ENCODE data around the gene SKOR2. TPM values are rescaled to one million over a fixed set of nuclear protein-coding genes. Genes with fewer than 3 reads are reported as not detected.
"Not testable (repeated sequence)": the region's sequence is repeated elsewhere in the genome, so short reads cannot be mapped to it uniquely, and the experiment has no call there.

Gene SKOR2
- total and polyA plus RNA-seq, 2 donors (not counting 1 experiment from before 2014, with no cell fraction given) = not detected

DNA sequence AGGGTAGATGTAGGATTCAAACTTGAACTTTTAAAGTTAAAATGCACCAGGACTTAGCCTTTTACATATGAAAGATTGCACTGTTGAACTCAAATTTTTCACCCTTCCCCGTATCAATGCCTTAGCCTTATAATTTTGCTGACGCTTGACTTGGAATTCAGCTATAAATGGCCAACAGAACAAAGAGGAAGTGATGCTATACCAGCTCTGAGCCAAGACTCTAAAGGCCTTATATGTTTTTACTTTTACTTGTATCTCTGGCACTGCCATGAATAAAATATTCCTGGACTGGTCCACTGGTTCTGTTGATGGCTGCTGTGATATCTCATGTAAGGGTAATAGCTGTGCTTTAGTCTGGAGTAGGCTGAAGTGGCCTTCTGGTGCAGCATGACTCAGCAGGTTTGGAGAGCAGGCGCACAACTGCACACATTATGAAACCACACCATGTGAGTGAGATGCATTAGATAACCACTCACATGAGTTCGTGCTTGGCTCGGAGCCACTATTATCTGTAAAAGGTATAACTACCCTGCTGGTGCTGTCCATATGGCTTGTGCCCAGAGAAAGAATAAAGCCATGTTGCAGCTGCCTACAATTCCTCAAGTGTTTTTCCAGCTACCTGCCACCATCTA, 66.9 kb downstream of the SKOR2 start:
- peaks cover 24% of the 10 kb centered on the region for H3K27me3 Mint-ChIP-seq

GRCh38 chr18:47182156-47182555, 69.3 kb downstream of the SKOR2 start:
- CTCF ChIA-PET; POLR2A ChIA-PET; H3K4me1 Mint-ChIP-seq; intact Hi-C loops (cut with micrococcal nuclease); H3K4me3 Mint-ChIP-seq; DNase-seq; H3K79me2 ChIP-seq (ENCODE audit: control insufficient read depth, insufficient read depth, low read length); H3K27ac Mint-ChIP-seq; H3K4me2 ChIP-seq (replicated peaks; ENCODE audit: low read depth, low read length, poor library complexity, severe bottlenecking); H3K4me3 ChIP-seq (ENCODE audit: control extremely low read depth in 1 of 5, extremely low read depth in 1 of 5, insufficient read depth in 1 of 5, low read depth in 2 of 5, low read length in 4 of 5); H2AFZ ChIP-seq (ENCODE audit: insufficient read depth, low read depth, low read length, poor library complexity, severe bottlenecking); ATAC-seq (ENCODE audit: low read depth); H3K9ac ChIP-seq (ENCODE audit: low read length); H3K27me3 ChIP-seq (replicated peaks in 1 of 4; ENCODE audit: control extremely low read depth in 1 of 4, control insufficient read depth in 3 of 4, insufficient read depth in 4 of 4, low read length in 3 of 4); H3K27ac ChIP-seq (ENCODE audit: low read length in 2 of 2); H4K20me1 ChIP-seq (ENCODE audit: control insufficient read depth, insufficient read depth, low read length, poor library complexity, severe bottlenecking); H3K4me1 ChIP-seq (ENCODE audit: control insufficient read depth in 2 of 2, insufficient read depth in 2 of 2, low read length in 2 of 2); H3K36me3 ChIP-seq (replicated peaks in 1 of 2; ENCODE audit: control extremely low read depth in 1 of 2, control insufficient read depth in 1 of 2, extremely low read depth in 1 of 2, insufficient read depth in 2 of 2, low read length in 1 of 2): not testable (repeated sequence)
- H3K27me3 Mint-ChIP-seq = peaks cover 18% of the 10 kb centered on the region
- peaks cover 0 to 19% (median 17%) of the 10 kb centered on the region in 3 donors for H3K9me3 ChIP-seq (ENCODE audit: control extremely low read depth in 1 of 3, control insufficient read depth in 2 of 3, insufficient read depth in 1 of 3, low read length in 2 of 3)
- WGBS (ENCODE audit: insufficient coverage) = 69% methylated on average over 4 of the region's 5 CpGs
- H3K9me3 Mint-ChIP-seq (ENCODE audit: insufficient read depth) = peaks cover 14% of the 10 kb centered on the region

More for the DNA sequence above, 66.9 kb downstream of the SKOR2 start:
- Mint-ChIP-seq H3K4me3 (no peak overlapping the region), H3K9me3 (ENCODE audit: insufficient read depth) (peaks cover 14% of the 10 kb centered on the region), H3K27ac (no peak overlapping the region), H3K4me1 (peaks cover 3% of the 10 kb centered on the region)
- WGBS (ENCODE audit: insufficient coverage) = 75% methylated on average over 3 of the region's 5 CpGs
- ATAC-seq (ENCODE audit: low read depth) (no peak), DNase-seq (peak; percentile 42)
- Histone ChIP-seq H3K79me2 (ENCODE audit: control insufficient read depth, insufficient read depth, low read length) (no peaks in the 10 kb centered on the region), H3K9me3 (ENCODE audit: control extremely low read depth in 1 of 3, control insufficient read depth in 2 of 3, insufficient read depth in 1 of 3, low read length in 2 of 3) (peaks cover 0 to 19% (median 17%) of the 10 kb centered on the region in 3 donors), H2AFZ (ENCODE audit: insufficient read depth, low read depth, low read length, poor library complexity, severe bottlenecking) (no peak overlapping the region), H3K27me3 (replicated peaks in 1 of 4; ENCODE audit: control extremely low read depth in 1 of 4, control insufficient read depth in 3 of 4, insufficient read depth in 4 of 4, low read length in 3 of 4) (peaks cover 0 to 8% (median 0%) of the 10 kb centered on the region in 4 experiments), H4K20me1 (ENCODE audit: control insufficient read depth, insufficient read depth, low read length, poor library complexity, severe bottlenecking) (no peaks in the 10 kb centered on the region), H3K4me2 (replicated peaks; ENCODE audit: low read depth, low read length, poor library complexity, severe bottlenecking) (no peak overlapping the region), H3K27ac (ENCODE audit: low read length in 2 of 2) (no peak overlapping the region), H3K9ac (ENCODE audit: low read length) (no peak overlapping the region), H3K4me1 (ENCODE audit: control insufficient read depth in 2 of 2, insufficient read depth in 2 of 2, low read length in 2 of 2) (no peaks in the 10 kb centered on the region), H3K4me3 (ENCODE audit: control extremely low read depth in 1 of 5, extremely low read depth in 1 of 5, insufficient read depth in 1 of 5, low read depth in 2 of 5, low read length in 4 of 5) (no peak overlapping the region), H3K36me3 (replicated peaks in 1 of 2; ENCODE audit: control extremely low read depth in 1 of 2, control insufficient read depth in 1 of 2, extremely low read depth in 1 of 2, insufficient read depth in 2 of 2, low read length in 1 of 2) (no peaks in the 10 kb centered on the region)
- no peak for TF ChIP-seq EZH2 (IDR thresholded peaks at IDR 0.05; ENCODE audit: borderline replicate concordance, insufficient read depth, low read depth, low read length, poor library complexity, severe bottlenecking)
- TF ChIP-seq, protein P1, sequence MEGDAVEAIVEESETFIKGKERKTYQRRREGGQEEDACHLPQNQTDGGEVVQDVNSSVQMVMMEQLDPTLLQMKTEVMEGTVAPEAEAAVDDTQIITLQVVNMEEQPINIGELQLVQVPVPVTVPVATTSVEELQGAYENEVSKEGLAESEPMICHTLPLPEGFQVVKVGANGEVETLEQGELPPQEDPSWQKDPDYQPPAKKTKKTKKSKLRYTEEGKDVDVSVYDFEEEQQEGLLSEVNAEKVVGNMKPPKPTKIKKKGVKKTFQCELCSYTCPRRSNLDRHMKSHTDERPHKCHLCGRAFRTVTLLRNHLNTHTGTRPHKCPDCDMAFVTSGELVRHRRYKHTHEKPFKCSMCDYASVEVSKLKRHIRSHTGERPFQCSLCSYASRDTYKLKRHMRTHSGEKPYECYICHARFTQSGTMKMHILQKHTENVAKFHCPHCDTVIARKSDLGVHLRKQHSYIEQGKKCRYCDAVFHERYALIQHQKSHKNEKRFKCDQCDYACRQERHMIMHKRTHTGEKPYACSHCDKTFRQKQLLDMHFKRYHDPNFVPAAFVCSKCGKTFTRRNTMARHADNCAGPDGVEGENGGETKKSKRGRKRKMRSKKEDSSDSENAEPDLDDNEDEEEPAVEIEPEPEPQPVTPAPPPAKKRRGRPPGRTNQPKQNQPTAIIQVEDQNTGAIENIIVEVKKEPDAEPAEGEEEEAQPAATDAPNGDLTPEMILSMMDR (IDR thresholded peaks at IDR 0.05) = no peak
- ChIA-PET POLR2A (no interaction called here), CTCF (interaction anchor here (2.3 kb wide), 1 partner anchor 20 kb away, joined by 7 read pairs; no protein-coding TSS in a partner anchor)
- intact Hi-C loops (cut with micrococcal nuclease) = no loop called here
